ENCODE results near the gene DTNBP1.

The DTNBP1 gene

GRCh38 chr6:15519681-15520080 is 143.1 kb downstream of the DTNBP1 start:
- Histone ChIP-seq H3K4me2 (ENCODE audit: low read length) (no peak overlapping the region), H3K27ac (no peak overlapping the region), H3K79me2 (no peaks in the 10 kb centered on the region), H3K9me3 (ENCODE audit: control insufficient read depth, low read length) (no peaks in the 10 kb centered on the region), H3K4me3 (ENCODE audit: low read depth, low read length) (no peak overlapping the region), H3K36me3 (ENCODE audit: control insufficient read depth, insufficient read depth, low read length) (no peaks in the 10 kb centered on the region), H3K4me1 (peaks cover 7% of the 10 kb centered on the region), H3K27me3 (ENCODE audit: control insufficient read depth, insufficient read depth, low read length) (no peaks in the 10 kb centered on the region), H3K9ac (no peak overlapping the region), H2AFZ (no peak overlapping the region)
- TF ChIP-seq CTCF (IDR thresholded peaks at IDR 0.05), result no peak

- no peak overlapping the region for H3K9ac ChIP-seq
- no peak for TF ChIP-seq CTCF (IDR thresholded peaks at IDR 0.05)
- H2AFZ ChIP-seq, result no peak overlapping the region
- H3K4me2 ChIP-seq (ENCODE audit: low read length), result no peak overlapping the region
- no peaks in the 10 kb centered on the region for H3K79me2 ChIP-seq
- H3K9me3 ChIP-seq (ENCODE audit: control insufficient read depth, low read length), result no peaks in the 10 kb centered on the region
- peaks cover 10% of the 10 kb centered on the region for H3K4me1 ChIP-seq
- no peak overlapping the region for H3K27ac ChIP-seq
- H3K27me3 ChIP-seq (ENCODE audit: control insufficient read depth, insufficient read depth, low read length), result no peaks in the 10 kb centered on the region
- H3K4me3 ChIP-seq (ENCODE audit: low read depth, low read length), result no peak overlapping the region
- H3K36me3 ChIP-seq (ENCODE audit: control insufficient read depth, insufficient read depth, low read length), result no peaks in the 10 kb centered on the region
Observed at GRCh38 chr6:15518878-15519277, 143.9 kb downstream of the DTNBP1 start.

- H3K79me2 ChIP-seq, result no peaks in the 10 kb centered on the region
- H3K36me3 ChIP-seq (ENCODE audit: control insufficient read depth, insufficient read depth, low read length), result no peaks in the 10 kb centered on the region
- H3K4me1 ChIP-seq, result peaks cover 10% of the 10 kb centered on the region
- H3K9ac ChIP-seq, result no peak overlapping the region
- H3K27ac ChIP-seq, result no peak overlapping the region
- H3K9me3 ChIP-seq (ENCODE audit: control insufficient read depth, low read length), result no peaks in the 10 kb centered on the region
- no peak overlapping the region for H2AFZ ChIP-seq
- no peaks in the 10 kb centered on the region for H3K27me3 ChIP-seq (ENCODE audit: control insufficient read depth, insufficient read depth, low read length)
- no peak overlapping the region for H3K4me3 ChIP-seq (ENCODE audit: low read depth, low read length)
- H3K4me2 ChIP-seq (ENCODE audit: low read length), result no peak overlapping the region
- no peak for TF ChIP-seq CTCF (IDR thresholded peaks at IDR 0.05)
Observed at GRCh38 chr6:15518057-15518456, 144.8 kb downstream of the DTNBP1 start.

- no peak for TF ChIP-seq CTCF (IDR thresholded peaks at IDR 0.05)
- Histone ChIP-seq H3K4me2 (ENCODE audit: low read length) (no peak overlapping the region), H2AFZ (no peak overlapping the region), H3K27ac (no peak overlapping the region), H3K9ac (no peak overlapping the region), H3K36me3 (ENCODE audit: control insufficient read depth, insufficient read depth, low read length) (no peaks in the 10 kb centered on the region), H3K4me3 (ENCODE audit: low read depth, low read length) (no peak overlapping the region), H3K27me3 (ENCODE audit: control insufficient read depth, insufficient read depth, low read length) (no peaks in the 10 kb centered on the region), H3K79me2 (no peaks in the 10 kb centered on the region), H3K9me3 (ENCODE audit: control insufficient read depth, low read length) (no peaks in the 10 kb centered on the region), H3K4me1 (peaks cover 10% of the 10 kb centered on the region)
Observed at GRCh38 chr6:15517600-15517999, 145.2 kb downstream of the DTNBP1 start.

GRCh38 chr6:15516923-15517560 is 145.8 kb downstream of the DTNBP1 start:
- Histone ChIP-seq H3K27ac (no peak overlapping the region), H3K9me3 (ENCODE audit: control insufficient read depth, low read length) (no peaks in the 10 kb centered on the region), H3K4me3 (ENCODE audit: low read depth, low read length) (no peak overlapping the region), H3K36me3 (ENCODE audit: control insufficient read depth, insufficient read depth, low read length) (no peaks in the 10 kb centered on the region), H3K27me3 (ENCODE audit: control insufficient read depth, insufficient read depth, low read length) (no peaks in the 10 kb centered on the region), H3K4me2 (ENCODE audit: low read length) (no peak overlapping the region), H3K9ac (no peak overlapping the region), H3K79me2 (no peaks in the 10 kb centered on the region), H2AFZ (no peak overlapping the region), H3K4me1 (peaks cover 10% of the 10 kb centered on the region)
- TF ChIP-seq CTCF (IDR thresholded peaks at IDR 0.05), result no peak
